Inferior parietal cortex (tissue), 1 donor: Measurements from ENCODE around the gene TBX6.
A peak's percentile ranks its signal among the peaks of the same experiment; 100 is the strongest.
"Not testable (repeated sequence)": the region's sequence is repeated elsewhere in the genome, so short reads cannot be mapped to it uniquely, and the experiment has no call there.

Experiments used
- DNase-seq: peaks from one replicate; pipeline ENCODE4 v3.0.0-alpha.2; 2016; ENCODE audit errors: extremely low spot score

The TBX6 gene

DNA sequence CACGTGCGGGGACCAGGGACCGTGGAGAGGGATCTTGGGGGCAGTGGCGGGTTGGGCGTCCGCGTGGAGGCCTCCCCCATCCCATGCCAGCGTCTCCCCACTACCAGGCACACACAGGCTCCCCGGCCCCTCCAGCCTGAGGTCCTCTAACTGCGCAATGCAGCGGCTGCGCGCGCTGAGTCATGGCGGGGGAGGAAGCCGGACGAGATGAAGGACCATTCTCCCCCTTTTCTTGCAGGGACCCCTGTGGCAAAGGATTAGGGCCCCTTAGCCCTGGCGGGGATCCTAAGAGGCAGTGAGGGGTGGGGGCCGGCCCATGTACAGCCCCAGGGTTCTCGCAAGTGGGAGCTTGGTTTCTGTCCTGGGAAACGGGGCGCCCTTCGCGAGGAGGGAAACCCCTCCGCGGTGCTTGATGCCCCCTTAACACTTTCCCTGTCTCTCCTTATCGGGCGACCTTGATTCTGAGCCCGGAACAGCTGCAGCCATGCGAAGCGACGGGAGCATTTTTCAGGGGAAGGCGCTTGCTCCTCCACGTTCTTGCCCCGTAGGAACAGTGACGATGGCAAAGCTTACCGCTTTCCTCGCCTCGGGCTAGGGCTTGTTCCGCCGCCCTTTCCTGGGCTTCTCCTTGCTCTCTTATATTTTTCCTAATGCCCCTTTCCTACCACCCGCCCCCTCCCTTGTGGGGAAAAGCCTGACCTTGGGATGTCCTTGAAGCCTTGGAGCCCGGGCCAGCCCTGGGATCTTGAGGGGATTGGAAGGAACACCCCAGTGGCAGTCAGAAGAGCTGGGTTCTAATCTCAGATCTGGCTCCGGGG, 25.6 kb downstream of the TBX6 start:
- DNase-seq: no peak

- DNase-seq: peak; percentile 96
Observed at GRCh38 chr16:30065102-30065942, 26.4 kb downstream of the TBX6 start, which contains the start of gene ALDOA. TSS of gene ALDOA (plus strand) at chr16:30065760. CDS start at chr16:30066898, 1,138 bp downstream.

DNA sequence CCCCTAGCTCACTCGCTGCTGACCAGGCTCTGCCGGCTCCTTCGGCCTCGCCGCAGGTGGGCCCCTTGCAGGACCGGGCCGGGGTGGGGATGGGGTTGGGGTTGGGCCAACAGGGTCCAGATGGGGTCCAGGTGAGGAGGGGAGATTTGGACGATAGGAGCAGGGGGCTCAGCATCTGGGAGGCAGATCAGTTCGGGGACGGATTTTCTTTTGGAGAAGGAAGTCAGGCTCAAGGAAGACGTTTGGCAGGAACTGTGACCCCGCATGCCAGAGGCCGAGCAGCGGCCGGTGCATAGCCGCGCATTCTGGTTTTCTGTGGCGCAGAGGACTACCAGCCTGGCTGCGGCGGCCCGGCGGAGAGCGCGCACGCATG, 27.0 kb downstream of the TBX6 start:
- no peak for DNase-seq

DNA sequence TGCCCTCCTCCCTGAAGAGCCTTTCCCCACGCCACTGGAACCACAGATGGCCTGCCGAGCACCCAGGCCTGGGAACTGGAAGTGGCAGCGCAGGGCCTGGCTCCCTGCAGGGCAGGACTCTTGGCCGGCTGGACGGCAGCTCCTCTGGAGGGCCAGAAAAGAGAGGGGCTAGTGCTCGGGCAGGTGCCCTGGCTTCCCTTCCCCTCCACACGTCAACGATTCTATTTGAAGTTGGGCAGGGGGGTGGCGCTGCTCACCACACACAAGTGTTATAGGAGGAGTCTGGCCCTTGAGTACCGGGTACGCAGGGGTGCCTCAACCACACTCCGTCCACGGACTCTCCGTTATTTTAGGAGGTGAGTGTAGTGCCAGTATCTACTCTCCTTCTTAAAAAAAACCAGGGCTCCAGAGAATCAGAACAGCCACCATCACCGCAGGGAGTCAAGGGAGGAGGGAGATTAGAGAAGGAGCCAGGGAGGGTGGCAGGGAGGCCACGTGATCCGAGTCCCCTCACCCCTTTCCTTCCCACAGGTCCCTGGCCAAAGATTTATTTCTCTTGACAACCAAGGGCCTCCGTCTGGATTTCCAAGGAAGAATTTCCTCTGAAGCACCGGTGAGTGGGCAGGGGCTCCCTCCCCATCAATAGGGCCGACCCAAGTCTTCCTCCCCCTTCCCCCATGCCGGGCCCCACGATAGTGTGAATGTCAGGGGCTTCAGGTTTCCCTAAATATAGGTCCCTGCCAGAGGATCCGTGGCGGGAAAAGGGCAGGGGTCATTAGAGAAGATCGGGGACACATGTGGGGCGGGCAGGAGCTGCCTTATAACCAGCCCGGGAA, 27.6 kb downstream of the TBX6 start:
- DNase-seq: peak; percentile 75

GRCh38 chr16:30063278-30063892, 28.3 kb downstream of the TBX6 start:
- no peak for DNase-seq

GRCh38 chr16:30060836-30061554, 30.7 kb downstream of the TBX6 start:
- DNase-seq: no peak

DNA sequence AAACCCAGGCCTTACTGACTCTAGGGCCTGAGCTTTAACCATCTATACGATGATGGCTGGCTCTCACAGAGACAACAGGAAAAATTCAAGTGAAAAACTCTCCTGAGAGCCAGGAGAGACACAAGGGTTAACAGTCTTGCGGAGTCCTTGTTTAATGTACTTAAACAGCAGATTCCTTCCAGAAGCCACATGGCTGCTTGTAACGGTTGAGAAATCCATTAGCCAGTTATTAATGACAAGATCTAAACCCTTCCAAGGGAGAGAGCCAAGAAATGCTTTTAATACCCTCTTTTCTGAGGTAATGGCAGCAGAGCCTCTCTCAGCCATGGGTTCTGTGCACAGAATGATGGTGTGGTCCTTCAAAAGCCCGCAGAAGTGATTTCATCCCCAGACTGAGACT, 31.4 kb downstream of the TBX6 start:
- DNase-seq: no peak

DNA sequence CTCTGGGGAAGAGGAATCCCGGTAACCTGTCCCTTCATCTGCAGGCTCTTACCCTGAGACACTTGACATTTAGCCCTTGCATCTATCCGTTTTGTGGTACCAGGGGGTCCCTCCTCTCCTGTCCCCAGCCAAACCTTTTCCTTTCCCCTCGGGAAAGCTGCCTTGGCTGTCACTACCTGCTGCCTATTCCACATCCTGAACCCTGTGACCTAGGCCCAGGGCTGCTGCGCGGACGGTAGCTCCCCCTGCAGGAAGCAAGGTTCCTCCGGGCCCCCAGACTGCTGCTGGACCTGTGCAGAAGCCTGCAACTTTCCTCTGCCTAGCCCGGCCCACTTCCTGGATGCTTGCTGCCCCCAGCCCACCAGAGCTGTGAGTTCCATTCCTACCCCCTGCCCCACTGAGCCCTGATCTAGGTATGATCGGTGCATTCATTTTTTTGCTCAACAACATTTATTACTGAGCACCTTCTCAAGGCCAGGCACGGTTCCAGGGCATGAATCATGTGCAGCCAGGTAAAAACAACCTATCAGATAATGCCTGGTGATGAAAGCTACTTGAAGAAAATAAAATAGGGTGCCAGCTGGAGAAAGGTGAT, 36.7 kb downstream of the TBX6 start:
- DNase-seq: no peak

- no peak for DNase-seq
Observed at GRCh38 chr16:30054451-30054850, 37.3 kb downstream of the TBX6 start.

- no peak for DNase-seq
Observed at GRCh38 chr16:30053376-30054015, 38.2 kb downstream of the TBX6 start.

GRCh38 chr16:30052671-30053372, 38.9 kb downstream of the TBX6 start:
- DNase-seq: peak; percentile 87

- DNase-seq: no peak
Observed at GRCh38 chr16:30051518-30051917, 40.2 kb downstream of the TBX6 start.

GRCh38 chr16:30049871-30050270, 41.9 kb downstream of the TBX6 start:
- no peak for DNase-seq

GRCh38 chr16:30046588-30046987, 45.1 kb downstream of the TBX6 start:
- DNase-seq: no peak

DNA sequence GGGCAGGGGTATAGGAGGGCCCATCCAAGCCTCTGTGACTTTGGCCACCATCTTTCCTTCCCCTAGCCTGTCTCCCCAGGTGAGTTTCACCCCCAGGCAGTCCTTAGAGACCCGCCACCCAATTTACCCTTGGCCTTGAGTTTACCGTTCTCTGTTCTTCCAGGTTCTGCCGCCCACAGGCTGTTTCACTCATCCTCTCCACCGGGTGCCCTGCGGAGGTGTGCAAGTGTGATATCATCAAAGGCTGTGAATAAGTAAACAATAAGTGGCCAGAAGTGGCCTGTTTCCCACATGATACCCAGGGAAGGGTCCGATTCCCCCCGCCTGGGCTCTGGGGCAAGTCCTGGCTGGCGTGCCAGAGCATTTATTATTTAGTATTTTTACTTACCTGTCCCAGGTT, 45.5 kb downstream of the TBX6 start:
- DNase-seq: no peak

GRCh38 chr16:30041841-30042240, 49.9 kb downstream of the TBX6 start:
- peak; percentile 35 for DNase-seq

DNA sequence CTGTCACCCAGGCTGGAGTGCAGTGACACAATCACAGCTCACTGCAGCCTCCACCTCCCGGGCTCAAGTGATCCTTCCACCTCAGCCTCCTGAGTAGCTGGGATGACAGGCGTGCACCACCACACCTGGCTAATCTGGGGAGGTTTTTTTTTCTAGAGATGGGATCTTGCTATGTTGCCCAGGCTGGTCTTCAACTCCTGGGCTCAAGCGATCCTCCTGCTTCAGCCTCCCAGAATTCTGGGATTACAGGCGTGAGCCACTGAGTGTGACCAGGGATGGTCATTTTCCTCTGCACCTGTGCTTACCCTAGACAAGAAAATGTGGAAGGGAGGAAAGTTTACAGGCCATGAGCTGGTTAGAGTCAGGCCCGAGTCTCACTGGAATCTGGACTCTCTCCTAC, 51.0 kb downstream of the TBX6 start:
- not testable (repeated sequence) for DNase-seq

- no peak for DNase-seq
Observed at GRCh38 chr16:30040221-30040620, 51.5 kb downstream of the TBX6 start.
